Midbrain (tissue), 1 donor: Measurements from ENCODE around the gene SLC11A2.
A peak's percentile ranks its signal among the peaks of the same experiment; 100 is the strongest.
"Not testable (repeated sequence)": the region's sequence is repeated elsewhere in the genome, so short reads cannot be mapped to it uniquely, and the experiment has no call there.

Experiments used
- DNase-seq: peaks from one replicate; lab custom pipeline; 2025; lab: John Stamatoyannopoulos, UW

Gene SLC11A2

DNA sequence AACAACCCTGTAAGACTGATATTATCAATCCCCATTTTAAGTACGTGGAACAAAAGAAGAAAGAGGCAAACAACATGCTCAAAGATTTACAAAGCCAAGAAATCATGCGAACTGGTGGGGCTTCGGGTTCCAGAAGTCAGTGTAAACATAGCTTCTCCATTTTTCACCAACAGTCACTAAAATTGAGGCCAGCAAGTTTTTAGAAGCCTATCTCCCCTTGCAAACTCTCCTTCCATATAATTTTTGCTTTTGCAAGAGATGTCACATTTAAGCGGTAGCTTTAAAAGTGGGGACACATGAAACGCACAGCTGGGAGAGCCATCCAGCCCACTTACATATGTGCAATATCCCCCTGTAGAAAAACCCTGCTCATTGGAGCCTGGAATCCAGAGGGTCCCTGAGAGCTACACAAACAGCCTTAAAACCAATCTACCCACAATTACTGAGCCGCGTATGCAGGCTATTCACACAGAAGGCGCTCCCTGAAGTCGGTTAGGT, 797 bp downstream of the SLC11A2 start:
- DNase-seq = peak; percentile 61

DNA sequence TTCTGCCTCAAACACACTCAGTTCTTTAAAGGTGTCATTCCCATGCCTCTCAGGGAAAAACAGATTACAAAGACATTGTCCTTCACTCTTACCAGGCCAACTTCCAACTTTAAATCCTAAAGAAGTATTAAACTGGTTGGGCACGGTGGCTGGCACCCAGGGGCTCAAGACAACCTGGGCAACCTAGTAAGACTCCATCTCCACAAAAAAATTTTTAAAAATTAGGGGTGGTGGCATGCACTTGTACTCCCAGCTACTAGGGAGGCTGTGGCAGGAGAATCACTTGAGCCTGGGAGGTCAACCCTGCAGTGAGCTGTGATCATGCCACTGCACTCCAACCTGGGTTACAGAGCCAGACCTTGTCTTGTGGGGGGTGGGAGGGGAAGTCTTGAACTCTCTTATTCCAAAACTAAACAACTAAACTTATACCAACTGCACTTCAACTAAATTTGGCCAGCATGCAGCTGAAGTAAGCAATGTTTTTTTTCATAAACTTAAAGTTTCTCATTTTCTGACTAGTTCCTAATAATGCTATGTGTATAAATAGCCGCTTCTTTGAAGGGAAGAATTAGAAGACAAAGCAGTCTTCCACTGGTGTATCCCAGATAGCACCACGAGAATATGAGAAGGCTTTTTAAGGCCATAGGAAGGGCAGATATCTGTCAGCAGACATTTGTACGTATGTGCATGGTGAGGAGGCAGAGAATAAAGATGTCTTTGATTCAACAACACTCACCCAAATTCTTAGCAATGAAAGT, 2.4 kb downstream of the SLC11A2 start:
- no peak for DNase-seq

DNA sequence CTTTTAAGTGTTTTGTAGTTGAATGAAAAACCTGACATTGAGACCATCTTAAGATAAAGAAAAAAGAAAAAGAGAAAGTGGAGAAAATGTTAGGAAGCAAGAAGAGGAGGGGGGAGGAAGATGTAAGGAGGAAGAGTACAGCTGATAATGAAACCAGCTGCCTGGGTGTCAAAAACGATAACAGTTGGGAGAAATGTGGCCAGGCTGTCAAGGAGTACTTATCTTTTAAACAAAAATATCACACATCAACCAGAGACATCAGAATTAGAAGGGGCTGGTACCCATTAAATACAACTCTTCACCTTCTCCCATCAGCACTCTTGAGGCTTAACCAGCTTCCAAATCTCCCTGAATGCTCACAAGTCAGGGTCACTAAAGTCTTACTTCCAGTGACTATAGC, 4.5 kb downstream of the SLC11A2 start:
- no peak for DNase-seq

DNA sequence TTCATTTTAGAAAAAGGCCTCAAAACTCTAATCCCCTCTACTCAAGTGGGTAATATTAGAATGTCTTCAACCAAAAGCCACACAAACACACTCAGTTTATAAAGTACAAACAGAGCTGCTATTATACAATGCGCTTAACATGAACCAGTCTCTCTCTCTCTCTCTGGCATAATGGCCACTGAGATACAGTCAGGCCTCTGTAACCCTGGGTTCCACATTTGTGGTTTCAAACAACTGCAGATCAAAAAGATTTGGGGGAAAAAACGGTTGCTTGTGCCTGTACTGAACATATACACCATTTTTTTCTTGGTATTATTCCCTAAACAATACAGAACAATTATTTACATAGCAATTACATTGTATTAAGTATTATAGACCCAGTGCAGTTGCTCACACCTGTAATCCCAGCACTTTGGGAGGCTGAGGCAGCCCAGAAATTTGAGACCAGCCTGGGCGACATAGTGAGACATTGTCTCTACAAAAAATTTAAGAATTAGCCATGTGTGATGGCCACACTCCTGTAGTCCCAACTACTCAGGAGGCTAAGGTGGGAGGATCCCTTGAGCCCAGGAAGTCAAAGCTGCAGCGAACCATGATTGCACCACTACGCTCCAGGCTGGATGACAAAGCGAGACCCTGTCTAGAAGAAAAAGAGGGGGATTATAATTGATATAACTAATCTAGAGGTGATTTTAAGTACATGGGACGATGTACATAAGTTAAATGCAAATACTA, 5.6 kb downstream of the SLC11A2 start:
- peak; percentile 79 for DNase-seq

DNA sequence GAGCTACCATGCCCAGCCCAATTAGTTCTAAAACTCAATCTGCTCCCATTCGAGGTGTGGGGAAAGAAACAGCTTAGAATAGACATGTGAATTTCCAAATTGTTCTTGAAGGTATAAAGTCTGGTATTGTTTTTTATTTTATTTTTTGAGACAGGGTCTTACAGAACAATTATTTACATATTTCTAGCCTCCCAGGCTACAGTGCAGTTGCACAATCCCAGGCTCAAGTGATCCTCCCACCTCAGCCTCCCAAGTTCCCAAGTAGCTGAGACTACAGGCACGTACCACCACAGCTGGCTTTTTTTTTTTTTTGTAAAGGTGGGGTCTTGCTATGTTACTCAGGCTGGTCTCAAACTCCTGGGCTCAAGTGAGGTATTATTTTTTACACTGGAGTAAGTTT, 6.3 kb downstream of the SLC11A2 start:
- DNase-seq = no peak

DNA sequence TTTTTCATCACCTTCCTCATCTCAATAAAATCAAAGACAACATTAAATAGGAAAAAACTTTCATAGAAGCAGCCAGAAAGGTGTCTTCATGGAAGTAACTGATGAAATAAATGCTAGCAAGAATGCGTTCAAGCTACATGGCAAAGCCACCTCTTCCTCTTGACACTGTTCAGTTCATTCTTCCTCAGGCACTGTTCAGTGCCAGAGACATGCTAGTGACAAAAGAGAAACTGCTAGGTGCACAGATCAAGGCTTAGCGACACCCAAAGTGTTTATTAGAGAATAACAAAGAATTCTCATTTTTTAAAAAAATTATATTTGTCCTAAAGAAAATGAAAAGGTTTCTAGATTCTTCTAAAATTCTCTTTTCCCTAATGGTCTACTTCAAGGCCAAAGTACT, 7.2 kb downstream of the SLC11A2 start:
- DNase-seq = no peak

DNA sequence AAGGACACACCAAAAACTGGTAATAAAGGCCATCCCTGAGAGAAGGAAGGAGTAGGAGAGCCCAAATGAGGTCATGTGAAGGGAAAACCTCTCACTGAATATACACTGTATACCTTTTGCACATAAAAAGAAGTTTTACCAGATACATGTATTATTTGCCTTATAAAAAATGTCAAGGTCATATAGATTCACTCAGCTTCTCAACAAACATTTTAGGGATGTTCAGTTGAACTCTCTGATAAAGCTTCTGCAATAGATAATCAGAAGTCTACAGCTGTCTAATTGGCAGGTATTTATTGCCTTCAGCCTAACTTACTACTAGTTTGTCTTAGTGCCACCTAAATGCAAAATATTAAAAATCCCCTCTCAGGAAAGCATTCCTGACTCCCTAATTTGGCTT, 8.7 kb downstream of the SLC11A2 start:
- DNase-seq = no peak

DNA sequence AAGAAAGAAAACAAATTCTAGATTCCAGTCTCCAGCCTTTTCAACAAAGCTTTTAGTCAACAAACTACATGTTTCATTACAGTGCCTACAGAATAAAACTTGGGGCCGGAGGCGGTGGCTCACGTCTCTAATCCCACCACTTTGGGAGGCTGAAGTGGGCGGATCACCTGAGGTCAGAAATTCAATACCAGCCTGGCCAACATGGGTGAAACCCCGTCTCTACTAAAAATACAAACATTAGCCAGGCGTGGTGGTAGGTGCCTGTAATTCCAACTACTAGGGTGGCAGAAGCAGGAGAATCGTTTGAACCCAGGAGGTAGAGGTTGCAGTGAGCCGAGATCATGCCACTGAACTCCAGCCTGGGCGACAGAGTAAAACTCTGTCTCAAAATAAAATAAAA, 11.7 kb downstream of the SLC11A2 start:
- DNase-seq = not testable (repeated sequence)

DNA sequence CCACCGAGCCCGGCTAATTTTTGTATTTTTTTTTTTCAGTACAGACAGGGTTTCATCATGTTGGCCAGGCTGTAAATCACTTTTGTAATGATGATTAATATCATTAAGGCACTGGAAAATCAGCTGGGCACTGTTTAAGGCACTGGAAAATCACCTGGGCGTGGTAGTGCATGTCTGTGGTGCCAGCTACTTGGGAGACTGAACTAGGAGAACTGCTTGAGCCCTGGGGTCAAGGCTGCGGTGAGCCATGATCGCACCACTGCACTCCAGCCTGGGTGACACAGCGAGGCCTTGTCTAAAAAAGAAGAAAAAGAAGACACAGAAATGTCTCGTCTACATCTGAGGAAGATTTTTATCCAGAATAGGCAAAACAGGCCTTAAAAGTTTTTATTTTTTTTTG, 12.7 kb downstream of the SLC11A2 start:
- no peak for DNase-seq

DNA sequence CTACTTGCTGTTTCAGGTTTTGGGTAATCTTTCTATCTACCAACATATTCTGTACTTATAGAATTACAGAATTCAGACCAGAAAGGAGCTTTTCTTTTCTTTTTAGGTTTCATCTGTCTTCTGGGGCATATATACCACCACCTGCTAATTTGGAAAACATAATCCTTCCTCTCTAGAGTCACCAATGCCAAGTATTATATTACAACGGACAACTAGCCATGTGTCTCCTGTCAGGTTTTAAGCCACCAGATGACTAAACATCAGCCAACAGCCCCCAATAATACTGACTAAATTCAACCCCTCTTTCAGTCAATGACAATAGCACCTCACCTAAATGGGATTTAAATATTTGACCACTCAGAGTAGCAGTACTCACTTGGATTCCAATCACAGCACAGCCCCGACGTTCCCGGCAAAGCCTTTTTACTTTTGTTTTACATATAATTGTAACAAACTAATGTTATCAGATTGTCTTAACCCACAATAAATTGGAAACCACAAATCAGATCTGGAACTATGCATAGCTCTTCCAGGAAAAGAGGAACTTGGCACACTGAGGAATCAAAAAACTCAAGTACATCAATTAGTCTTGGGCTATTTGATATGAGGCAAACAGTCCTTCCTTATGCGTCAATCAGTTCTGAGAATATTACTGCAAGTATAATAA, 13.5 kb downstream of the SLC11A2 start:
- DNase-seq = no peak

DNA sequence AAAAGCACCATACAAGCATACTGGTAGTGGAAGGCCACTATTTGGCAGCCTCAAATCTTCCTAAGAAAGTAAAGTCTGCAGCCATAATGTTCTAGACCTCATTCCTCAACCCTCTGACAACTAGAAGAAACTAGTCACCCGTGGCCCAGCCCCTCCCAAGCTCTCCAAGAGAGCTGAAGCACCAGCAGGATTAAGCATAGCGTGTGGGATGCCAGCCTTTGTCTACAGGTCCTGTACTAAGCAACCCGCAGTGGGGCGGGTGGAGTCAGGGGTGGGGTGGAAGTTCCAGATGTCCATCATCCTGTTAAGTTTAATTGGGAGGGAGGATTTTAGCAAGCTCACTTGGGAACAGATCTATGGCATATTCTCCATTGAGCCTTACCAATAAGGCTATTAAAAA, 14.2 kb downstream of the SLC11A2 start:
- DNase-seq = no peak

DNA sequence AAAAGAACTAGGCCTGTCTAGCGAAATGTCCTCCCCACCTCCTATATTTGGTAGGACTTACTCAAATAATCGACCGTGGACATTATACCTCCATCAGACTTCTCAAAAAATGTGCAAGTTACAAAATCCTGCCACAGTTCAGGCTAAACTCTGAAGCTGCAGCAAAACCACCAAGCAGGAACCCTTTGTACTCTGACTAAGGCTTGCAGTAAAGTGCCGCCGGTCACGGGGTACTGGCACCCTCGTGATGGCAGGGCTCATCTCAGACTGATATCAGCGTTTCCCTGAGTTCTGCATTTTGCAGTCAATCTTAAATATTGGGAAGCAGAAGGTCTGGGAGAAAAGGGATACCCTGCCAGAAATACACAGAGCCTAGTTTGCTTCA, 17.1 kb downstream of the SLC11A2 start:
- DNase-seq = peak; percentile 89

DNA sequence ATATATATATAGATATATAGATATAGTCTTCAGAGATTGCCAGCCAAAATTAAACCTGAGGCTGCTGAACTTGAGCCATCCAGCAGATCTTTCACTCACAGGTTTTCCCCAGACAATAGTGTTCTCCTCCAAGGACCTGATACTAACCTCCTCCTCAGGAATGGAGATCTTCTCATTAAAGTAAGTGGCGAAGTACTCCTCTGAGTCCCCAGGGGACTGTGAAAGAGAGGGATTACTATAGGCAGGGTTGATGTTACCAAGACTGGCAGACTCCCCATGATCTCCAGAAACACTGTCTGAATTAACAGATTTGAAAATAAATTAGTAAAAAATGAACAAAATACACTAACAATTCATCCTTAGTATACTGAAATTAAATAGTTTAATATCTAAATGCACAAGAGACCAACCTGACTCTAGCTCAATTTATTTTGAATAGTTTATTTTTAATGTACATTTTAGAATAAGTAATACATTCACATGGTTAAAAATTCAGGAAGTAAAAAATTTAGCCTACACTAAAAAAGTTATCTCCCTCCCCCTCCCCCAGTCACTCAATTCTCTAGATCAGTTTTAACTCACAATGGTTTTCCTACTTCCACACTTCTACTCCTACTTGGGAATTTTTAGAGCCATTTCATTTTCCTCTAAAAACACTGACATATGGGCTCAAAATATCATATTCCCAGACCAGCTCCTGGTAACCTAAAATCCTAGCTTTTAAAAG, 17.7 kb downstream of the SLC11A2 start:
- no peak for DNase-seq

DNA sequence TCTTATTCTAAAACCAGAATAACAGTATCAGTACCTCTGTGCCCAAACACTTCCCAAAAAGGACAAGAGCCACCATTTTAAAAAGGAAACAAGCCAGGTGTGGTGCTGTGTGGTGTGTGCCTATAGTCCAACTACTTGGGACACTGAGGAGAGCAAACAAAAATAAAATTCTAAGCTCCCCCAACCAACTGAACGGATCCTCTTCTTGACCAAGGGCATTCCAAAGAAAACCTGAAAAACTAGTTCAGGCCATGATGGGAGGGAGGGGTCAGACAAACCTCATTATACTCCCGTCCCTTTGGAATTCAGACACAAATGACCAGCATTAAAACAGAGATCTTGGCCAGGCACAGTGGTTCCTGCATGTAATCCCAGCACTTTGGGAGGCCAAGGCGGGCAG, 20.5 kb downstream of the SLC11A2 start:
- no peak for DNase-seq

DNA sequence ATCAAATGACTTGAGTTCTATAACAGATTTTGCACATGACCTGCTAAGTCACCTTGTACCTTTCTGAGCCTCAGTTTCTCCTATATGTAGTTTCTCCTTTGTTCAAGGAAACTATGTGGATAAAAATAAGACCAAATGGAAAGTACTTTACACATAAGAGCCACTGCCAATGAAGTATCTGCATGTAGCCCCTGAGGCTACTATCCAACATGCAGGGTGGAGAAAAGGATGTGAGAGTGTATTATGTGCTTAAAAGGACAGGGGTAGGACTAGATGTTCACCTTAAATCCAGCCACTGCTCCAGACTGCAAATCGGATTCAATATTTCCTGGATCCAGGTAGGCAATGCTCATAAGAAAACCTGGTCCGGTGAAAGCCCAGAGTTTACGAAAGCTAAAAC, 21.2 kb downstream of the SLC11A2 start:
- DNase-seq = no peak

DNA sequence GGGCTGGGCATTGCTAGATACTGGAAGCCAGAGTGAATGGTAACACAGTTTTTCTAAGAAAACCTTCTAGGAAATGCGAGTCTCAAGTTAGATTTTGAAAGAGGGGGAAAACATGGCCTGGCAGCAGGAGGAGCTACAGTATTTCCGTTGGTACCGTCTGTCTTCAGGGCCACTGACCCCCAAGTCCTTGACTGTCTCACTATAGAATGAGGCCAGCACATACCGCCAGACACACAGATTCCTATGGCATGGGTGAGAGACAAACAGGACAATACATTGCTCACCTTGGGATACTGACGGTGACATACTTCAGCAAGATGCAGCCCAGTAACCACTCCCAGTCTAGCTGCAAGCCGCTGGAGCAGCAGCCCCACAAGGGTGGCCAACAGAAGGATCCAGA, 21.7 kb downstream of the SLC11A2 start:
- DNase-seq = peak; percentile 15

DNA sequence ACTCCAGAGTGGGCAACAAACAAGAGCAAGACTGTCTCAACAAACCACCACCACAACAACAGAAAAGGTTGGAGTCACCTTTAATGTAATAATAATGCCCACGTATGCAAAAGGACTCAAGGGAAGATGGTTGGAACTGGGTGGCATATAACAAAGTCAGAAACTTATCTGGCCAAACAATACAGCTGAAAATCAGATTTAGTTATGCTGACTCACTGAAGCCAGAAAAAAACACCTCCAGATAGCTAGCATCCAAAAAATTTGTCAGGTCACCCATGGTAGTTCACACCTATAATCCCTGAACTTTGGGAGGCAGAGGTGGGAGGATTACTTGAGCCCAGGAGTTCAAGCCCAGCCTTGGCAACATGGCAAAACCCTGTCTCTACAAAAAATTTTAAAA, 24.4 kb downstream of the SLC11A2 start:
- no peak for DNase-seq

DNA sequence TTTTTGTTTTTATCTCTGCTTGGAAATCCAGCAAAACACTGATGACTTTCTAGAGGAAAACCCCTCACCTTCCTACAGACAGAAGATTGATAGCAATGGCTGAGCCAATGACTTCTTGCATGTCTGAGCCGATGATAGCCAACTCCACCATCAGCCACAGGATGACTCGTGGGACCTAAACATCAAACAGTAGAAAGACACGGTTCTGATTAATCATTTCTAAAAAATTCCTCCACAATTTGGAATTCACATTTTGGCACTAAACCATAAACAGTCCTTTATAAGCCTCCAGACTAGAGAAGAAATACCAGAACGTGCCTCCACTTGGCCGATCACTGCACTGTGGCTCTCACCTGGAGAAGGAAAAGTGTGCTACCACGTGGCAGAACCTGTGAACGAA, 25.9 kb downstream of the SLC11A2 start:
- DNase-seq = no peak

DNA sequence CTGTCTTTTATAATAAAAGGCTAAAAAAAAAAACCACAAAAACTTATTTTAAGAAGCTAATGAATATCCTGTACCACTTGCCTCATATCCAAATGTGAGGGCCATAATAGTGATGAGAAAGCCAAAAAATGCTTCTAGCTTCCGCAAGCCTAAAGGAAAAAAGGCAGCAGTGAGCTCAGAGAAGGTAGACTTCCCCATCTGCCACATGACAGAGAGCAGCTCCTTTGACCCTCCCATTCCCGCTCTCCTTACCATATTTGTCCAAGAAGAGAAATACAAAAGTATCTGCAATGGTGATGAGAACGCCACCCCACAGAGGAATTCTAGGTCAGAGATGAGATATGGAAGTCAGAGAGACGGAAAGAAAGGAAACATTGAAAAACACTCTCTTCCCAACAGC, 27.1 kb downstream of the SLC11A2 start:
- no peak for DNase-seq

DNA sequence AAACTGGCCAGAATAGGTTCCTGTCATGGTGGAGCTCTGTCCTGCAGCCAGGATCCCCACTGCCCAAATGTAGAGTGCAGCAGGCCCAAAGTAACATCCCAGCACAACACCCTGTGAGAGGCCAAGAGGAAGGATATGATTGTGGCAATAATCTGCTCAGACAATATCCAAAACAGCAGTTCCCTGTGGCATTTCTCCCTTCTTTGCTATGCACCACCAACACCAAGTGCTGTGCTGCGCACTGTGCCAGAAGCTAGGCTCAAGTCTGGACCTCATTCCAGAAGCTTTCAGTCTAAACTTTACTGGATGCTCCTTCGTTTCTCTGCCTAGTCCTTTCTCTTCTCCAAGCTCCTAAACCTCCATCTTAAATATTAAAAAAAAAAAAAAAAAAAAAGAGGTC, 33.4 kb downstream of the SLC11A2 start:
- DNase-seq = peak; percentile 43

DNA sequence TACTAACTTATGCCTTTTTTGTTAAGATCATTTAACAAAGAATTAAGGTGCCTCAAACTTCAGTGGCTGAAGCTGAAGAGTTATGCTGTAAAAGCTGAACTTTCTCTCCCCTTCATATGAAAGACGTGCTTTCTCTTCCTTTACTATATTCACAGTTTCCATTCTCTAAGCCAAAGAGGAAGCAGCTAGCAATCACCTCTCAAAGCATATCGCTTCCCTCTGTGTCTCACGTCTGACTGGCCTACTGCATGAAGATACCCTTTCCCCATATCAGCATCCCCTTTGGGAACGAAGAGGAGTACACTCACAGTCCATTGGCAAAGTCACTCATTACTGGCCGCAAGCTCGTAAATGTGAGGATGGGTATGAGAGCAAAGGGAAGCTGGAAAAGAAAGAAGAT, 34.9 kb downstream of the SLC11A2 start:
- no peak for DNase-seq

DNA sequence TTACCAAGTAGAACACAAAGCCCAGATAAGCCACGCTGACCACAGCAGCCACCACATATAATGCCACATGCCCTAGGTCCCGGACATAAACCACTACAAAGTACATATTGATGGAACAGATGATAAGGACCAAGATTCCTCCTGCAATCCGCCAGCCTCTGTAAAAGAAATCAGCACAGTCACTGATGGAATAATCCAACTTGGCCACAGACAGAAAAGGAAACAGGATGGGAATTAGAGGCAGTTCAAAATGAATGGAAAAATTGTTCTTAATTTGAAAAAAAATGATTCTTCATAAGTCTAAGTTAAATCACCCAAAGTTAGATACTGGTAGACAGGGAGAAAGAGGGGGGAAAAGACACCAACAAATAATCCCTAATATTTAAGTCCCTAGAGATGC, 35.4 kb downstream of the SLC11A2 start:
- DNase-seq = no peak
